ENCODE results near the gene SALL1. TPM values are rescaled to one million over a fixed set of nuclear protein-coding genes. Genes with fewer than 3 reads are reported as not detected.

The SALL1 gene
- total and polyA plus RNA-seq, 2 of the 13 experiments (the other 11 are each of a cell fraction or from before 2014, with no cell fraction given) = 6.6 to 12.3 TPM

- TF ChIP-seq, protein P1, sequence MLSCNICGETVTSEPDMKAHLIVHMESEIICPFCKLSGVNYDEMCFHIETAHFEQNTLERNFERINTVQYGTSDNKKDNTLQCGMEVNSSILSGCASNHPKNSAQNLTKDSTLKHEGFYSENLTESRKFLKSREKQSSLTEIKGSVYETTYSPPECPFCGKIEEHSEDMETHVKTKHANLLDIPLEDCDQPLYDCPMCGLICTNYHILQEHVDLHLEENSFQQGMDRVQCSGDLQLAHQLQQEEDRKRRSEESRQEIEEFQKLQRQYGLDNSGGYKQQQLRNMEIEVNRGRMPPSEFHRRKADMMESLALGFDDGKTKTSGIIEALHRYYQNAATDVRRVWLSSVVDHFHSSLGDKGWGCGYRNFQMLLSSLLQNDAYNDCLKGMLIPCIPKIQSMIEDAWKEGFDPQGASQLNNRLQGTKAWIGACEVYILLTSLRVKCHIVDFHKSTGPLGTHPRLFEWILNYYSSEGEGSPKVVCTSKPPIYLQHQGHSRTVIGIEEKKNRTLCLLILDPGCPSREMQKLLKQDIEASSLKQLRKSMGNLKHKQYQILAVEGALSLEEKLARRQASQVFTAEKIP (CRISPR knock-in tag; IDR thresholded peaks at IDR 0.05; ENCODE audit: borderline replicate concordance) = no peak
- TF ChIP-seq ZNF567 (CRISPR knock-in tag; IDR thresholded peaks at IDR 0.05; ENCODE audit: borderline replicate concordance) = no peak
- TF ChIP-seq ZNF383 (CRISPR knock-in tag; IDR thresholded peaks at IDR 0.05; ENCODE audit: borderline replicate concordance) = no peak
- no peak for TF ChIP-seq KDM4B (CRISPR knock-in tag; IDR thresholded peaks at IDR 0.05)
- TF ChIP-seq DMAP1 (CRISPR knock-in tag; IDR thresholded peaks at IDR 0.05) = peak; percentile 27; the same call in 1 of the 2 replicates
- no peak for TF ChIP-seq ZNF296 (CRISPR knock-in tag; conservative IDR thresholded peaks at IDR 0.05)
- no peak for TF ChIP-seq CHCHD3 (CRISPR knock-in tag; IDR thresholded peaks at IDR 0.05)
- peak; percentile 65; the same call in 1 of the 2 replicates for TF ChIP-seq ONECUT2 (CRISPR knock-in tag; IDR thresholded peaks at IDR 0.05)
- no peak for TF ChIP-seq ARID2 (CRISPR knock-in tag; IDR thresholded peaks at IDR 0.05; ENCODE audit: borderline replicate concordance)
- no peak; the same call in 1 of the 2 replicates for TF ChIP-seq ZNF788 (CRISPR knock-in tag; IDR thresholded peaks at IDR 0.05; ENCODE audit: borderline replicate concordance)
- TF ChIP-seq ZNF691 (CRISPR knock-in tag; IDR thresholded peaks at IDR 0.05; ENCODE audit: borderline replicate concordance, low read depth) = no peak
- no peak for TF ChIP-seq DPF2 (CRISPR knock-in tag; IDR thresholded peaks at IDR 0.05; ENCODE audit: borderline replicate concordance, low read depth)
- TF ChIP-seq POGK (CRISPR knock-in tag; conservative IDR thresholded peaks at IDR 0.05) = no peak
- TF ChIP-seq EED (CRISPR knock-in tag; IDR thresholded peaks at IDR 0.05) = no peak
- no peak for TF ChIP-seq KDM1A (CRISPR knock-in tag; IDR thresholded peaks at IDR 0.05)
- no peak for TF ChIP-seq PRMT3 (CRISPR knock-in tag; IDR thresholded peaks at IDR 0.05; ENCODE audit: borderline replicate concordance, low read depth)
- peak; percentile 48; the same call in 1 of the 2 replicates for TF ChIP-seq FOSL2 (CRISPR knock-in tag; IDR thresholded peaks at IDR 0.05)
- no peak for TF ChIP-seq SIX4 (CRISPR knock-in tag; IDR thresholded peaks at IDR 0.05)
- 0 out of 2 replicates have a peak, but pooled peaks have one; percentile 35 for TF ChIP-seq ZNF577 (CRISPR knock-in tag; IDR thresholded peaks at IDR 0.05; ENCODE audit: borderline replicate concordance, low read depth)
- no peak for TF ChIP-seq ZNF652 (CRISPR knock-in tag; IDR thresholded peaks at IDR 0.05; ENCODE audit: borderline replicate concordance, low read depth)
- TF ChIP-seq E2F5 (CRISPR knock-in tag; conservative IDR thresholded peaks at IDR 0.05) = no peak
- TF ChIP-seq ARNT2 (CRISPR knock-in tag; IDR thresholded peaks at IDR 0.05; ENCODE audit: low read depth) = no peak
- no peak for TF ChIP-seq ZNF234 (CRISPR knock-in tag; conservative IDR thresholded peaks at IDR 0.05)
- TF ChIP-seq ZFP91 (CRISPR knock-in tag; IDR thresholded peaks at IDR 0.05; ENCODE audit: borderline replicate concordance) = no peak
Measured at GRCh38 chr16:51119556-51119955, 31.5 kb downstream of the SALL1 start (continued).

All from HepG2 (cell line).